Measurements from ENCODE around the gene STIM1.

STIM1 gene

DNA sequence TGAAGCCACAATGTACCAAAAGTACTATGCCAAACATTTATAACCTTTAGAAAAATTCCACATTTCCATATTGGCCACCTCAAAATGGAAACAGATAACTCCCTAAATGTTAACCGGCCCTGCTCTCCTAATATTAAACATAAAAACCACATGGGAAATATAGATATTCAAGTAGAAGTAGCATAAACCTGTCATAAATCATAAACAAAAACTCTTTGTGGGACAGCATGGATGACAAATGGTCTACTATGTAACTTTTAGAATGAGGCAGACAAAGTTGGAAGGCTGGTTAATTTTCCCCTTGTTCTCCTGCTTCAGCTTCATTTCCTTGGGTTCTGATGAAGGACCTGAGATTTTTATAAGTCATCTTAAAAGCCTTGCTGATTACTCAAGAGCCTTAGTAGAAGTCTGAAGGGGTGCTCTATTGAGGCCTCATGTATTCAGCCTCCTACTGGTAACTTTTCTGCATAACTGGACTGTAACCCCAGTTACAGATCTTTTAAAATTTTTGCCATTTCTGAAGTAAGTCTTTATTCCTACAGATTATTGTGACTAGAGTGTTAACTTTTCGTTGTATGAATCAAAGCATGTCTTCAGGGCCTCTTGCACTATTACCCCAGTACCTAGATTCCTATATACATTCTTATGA, 116.4 kb downstream of the STIM1 start:
- peak; percentile 76 for DNase-seq (ENCODE audit: low read depth)
- TF ChIP-seq, protein P1, sequence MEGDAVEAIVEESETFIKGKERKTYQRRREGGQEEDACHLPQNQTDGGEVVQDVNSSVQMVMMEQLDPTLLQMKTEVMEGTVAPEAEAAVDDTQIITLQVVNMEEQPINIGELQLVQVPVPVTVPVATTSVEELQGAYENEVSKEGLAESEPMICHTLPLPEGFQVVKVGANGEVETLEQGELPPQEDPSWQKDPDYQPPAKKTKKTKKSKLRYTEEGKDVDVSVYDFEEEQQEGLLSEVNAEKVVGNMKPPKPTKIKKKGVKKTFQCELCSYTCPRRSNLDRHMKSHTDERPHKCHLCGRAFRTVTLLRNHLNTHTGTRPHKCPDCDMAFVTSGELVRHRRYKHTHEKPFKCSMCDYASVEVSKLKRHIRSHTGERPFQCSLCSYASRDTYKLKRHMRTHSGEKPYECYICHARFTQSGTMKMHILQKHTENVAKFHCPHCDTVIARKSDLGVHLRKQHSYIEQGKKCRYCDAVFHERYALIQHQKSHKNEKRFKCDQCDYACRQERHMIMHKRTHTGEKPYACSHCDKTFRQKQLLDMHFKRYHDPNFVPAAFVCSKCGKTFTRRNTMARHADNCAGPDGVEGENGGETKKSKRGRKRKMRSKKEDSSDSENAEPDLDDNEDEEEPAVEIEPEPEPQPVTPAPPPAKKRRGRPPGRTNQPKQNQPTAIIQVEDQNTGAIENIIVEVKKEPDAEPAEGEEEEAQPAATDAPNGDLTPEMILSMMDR (conservative IDR thresholded peaks at IDR 0.05; ENCODE audit: low read depth, low read length) = peak; percentile 48
- no peak overlapping the region for H3K4me3 ChIP-seq (ENCODE audit: low read depth, low read length)

DNA sequence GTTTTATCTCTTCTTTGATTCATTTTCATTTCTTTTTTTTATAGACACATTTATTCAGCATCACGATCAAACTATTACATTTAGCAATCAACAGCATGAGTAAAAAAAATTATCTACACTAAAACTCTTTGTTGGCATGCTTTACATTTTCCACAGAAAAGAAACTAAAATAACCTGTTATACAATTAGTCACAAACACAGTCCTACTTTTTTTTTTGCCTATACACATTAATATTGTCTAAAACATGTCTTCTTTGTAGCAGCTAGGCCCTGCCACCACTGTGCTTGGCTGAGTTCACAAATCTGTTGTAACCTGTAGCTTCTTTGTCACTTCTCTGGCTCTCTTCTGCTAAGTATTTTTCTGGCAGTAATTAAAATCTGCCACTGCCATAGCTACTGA, 117.0 kb downstream of the STIM1 start:
- no peak for DNase-seq (ENCODE audit: low read depth)
- TF ChIP-seq, protein P1 (conservative IDR thresholded peaks at IDR 0.05; ENCODE audit: low read depth, low read length) = no peak
- no peak overlapping the region for H3K4me3 ChIP-seq (ENCODE audit: low read depth, low read length)

DNA sequence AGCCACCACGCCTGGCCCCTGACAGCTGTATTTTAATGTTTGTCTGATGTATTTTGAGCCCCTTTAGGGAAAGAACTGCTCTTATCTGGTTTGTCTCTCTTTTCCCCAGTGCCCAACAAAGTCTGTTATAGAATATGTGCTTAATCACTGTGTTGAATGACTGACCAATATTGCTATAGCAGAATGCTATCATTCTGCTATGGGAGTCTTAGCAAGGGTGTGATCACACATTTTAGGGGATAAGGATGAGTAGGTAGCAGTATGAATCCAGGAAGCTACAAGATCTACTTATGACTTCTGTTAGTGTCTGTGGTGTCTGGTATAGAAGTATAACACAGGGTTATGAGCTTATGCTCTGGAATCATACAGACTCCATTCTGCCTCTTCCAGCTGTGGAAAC, 121.6 kb downstream of the STIM1 start:
- TF ChIP-seq, protein P1 (conservative IDR thresholded peaks at IDR 0.05; ENCODE audit: low read depth, low read length) = no peak

DNA sequence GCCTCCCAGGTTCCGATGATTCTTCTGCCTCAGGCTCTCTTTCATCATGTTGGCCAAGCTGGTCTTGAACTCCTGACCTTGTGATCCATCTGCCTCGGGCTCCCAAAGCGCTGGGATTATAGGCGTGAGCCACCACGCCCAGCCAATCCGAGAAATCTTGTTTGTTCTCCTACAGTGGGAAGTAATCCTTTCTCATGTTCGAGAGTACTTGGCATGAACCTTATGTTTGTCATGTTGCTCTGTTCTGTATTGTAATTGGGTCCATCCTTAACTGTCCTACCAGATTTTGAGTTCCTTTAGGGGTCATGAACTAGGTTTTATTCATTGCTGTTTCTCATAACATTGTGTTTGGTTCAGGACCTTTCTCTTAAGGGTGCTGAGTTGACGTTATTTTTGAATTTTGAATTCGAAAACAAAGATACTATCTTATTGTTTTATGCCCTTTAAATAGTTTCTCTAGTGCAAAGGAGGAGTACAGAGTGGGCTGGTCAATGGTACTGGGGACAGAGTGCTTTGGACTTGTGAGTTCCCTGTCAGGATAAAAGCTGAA, 125.7 kb downstream of the STIM1 start:
- TF ChIP-seq, protein P1 (conservative IDR thresholded peaks at IDR 0.05; ENCODE audit: low read depth, low read length) = no peak
- H3K4me3 ChIP-seq (ENCODE audit: low read depth, low read length) = no peak overlapping the region
- DNase-seq (ENCODE audit: low read depth) = no peak

More for the DNA sequence above, 121.6 kb downstream of the STIM1 start:
- no peak for DNase-seq (ENCODE audit: low read depth)
- H3K4me3 ChIP-seq (ENCODE audit: low read depth, low read length) = no peak overlapping the region

DNA sequence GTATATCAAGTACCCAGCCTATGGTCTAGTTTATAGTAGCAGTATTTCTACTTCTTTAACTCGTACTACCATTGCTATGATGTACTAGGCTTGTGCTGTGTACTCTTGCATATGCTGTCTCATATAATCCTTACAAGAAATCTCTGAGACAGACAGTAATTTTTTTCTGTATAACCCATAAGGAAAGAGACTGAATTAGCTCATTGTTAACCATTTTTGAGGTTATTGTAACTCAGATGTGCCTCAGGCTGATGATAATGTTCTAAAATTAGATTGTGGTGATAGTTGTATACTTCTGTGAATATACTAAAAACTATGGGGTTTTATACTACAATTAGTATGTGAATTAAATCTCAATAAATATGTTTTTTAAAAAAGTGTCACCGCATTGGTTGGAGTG, 127.0 kb downstream of the STIM1 start:
- DNase-seq (ENCODE audit: low read depth) = no peak

DNA sequence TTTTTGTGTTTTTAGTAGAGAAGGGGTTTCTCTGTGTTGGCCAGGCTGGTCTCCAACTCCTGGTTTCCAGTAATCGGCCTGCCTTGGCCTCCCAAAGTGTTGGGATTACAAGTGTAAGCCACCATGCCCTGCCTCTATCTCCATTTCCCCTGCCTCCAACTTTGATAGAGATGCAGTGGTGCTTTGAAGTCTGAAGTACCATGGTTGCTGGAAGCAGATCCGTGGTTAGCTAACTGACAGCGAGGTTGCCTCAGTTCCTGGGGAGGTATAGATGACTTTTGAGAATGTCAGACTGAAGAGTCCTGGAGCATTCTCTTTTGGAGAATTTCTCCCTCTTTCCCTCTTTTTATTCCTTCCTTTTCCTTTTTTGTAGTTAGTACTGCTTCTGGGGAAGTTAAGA, 127.6 kb downstream of the STIM1 start:
- TF ChIP-seq, protein P1 (conservative IDR thresholded peaks at IDR 0.05; ENCODE audit: low read depth, low read length) = no peak
- no peak for DNase-seq (ENCODE audit: low read depth)
- no peak overlapping the region for H3K4me3 ChIP-seq (ENCODE audit: low read depth, low read length)

More for the DNA sequence above, 127.0 kb downstream of the STIM1 start:
- TF ChIP-seq, protein P1 (conservative IDR thresholded peaks at IDR 0.05; ENCODE audit: low read depth, low read length) = no peak
- H3K4me3 ChIP-seq (ENCODE audit: low read depth, low read length) = no peak overlapping the region

DNA sequence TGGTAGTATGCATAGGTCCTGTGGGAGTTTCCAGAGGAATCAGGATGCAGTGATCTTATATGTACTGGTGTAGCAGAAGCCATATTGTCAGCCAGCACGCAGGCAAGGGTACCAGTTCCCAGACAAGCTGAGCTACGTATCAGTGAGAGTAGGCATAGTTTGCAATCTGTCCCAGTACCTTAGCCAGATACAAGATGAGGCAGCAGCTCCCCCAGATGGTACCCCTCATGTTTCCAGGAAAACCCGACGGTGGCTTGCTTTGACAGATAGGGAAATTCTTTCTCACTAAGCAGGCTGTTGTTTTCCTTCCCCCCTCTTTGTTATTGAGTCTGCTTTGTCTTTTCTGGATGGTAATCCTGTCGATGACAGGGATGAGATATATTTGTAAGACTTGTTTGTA, 129.4 kb downstream of the STIM1 start:
- no peak overlapping the region for H3K4me3 ChIP-seq (ENCODE audit: low read depth, low read length)
- DNase-seq (ENCODE audit: low read depth) = peak; percentile 61
- TF ChIP-seq, protein P1 (conservative IDR thresholded peaks at IDR 0.05; ENCODE audit: low read depth, low read length) = peak; percentile 52
